Ishikawa (cell line): ENCODE measurements around the gene MRPS15.

Source experiments
- EGR1 ChIP-seq: IDR thresholded peaks from 2 replicates; pipeline ENCODE4 v1.6.1; 2012
- EP300 ChIP-seq: IDR thresholded peaks from 2 replicates; pipeline ENCODE4 v1.6.1; 2012; ENCODE audit warnings: borderline replicate concordance
- FOXM1 ChIP-seq: IDR thresholded peaks from 2 replicates; pipeline ENCODE4 v1.6.1; 2012; ENCODE audit warnings: low read depth, borderline replicate concordance
- RAD21 ChIP-seq: IDR thresholded peaks from 2 replicates; pipeline ENCODE4 v1.6.1; 2012; ENCODE audit warnings: low read depth
- REST ChIP-seq: IDR thresholded peaks from 2 replicates; pipeline ENCODE4 v1.6.1; 2012; ENCODE audit warnings: low read depth, mild to moderate bottlenecking
- TAF1 ChIP-seq: IDR thresholded peaks from 2 replicates; pipeline ENCODE4 v1.6.1; 2012; ENCODE audit warnings: low read depth, mild to moderate bottlenecking
- YY1 ChIP-seq: IDR thresholded peaks from 2 replicates; pipeline ENCODE4 v1.6.1; 2012; ENCODE audit warnings: low read depth
- TF ChIP-seq, protein P1 (sequence below): IDR thresholded peaks from 2 replicates; pipeline ENCODE4 v1.6.1; 2012

- TF ChIP-seq YY1, result no peak
- no peak for TF ChIP-seq RAD21
- TF ChIP-seq EGR1, result no peak
- TF ChIP-seq, protein P1, sequence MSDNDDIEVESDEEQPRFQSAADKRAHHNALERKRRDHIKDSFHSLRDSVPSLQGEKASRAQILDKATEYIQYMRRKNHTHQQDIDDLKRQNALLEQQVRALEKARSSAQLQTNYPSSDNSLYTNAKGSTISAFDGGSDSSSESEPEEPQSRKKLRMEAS, result no peak
- no peak for TF ChIP-seq REST
- no peak for TF ChIP-seq EP300
- no peak for TF ChIP-seq FOXM1
- no peak for TF ChIP-seq TAF1
Observed at GRCh38 chr1:36453051-36453450, 11.1 kb downstream of the MRPS15 start.
